Progenitor cell of endocrine pancreas (in vitro differentiated cells): ENCODE data around the gene KDR. TPM values are rescaled to one million over a fixed set of nuclear protein-coding genes. Genes with fewer than 3 reads are reported as not detected.

Experiments
- DNase-seq: peaks from one replicate; pipeline ENCODE4 v3.0.0; 2021; ENCODE audit warnings: low spot score; ENCODE audit not compliant: unreplicated experiment
- H3K27ac Mint-ChIP-seq: 2 replicates; pipeline ENCODE4 v1.8.0; 2021; ENCODE audit warnings: mild to moderate bottlenecking, moderate library complexity, mixed read lengths
- H3K27me3 Mint-ChIP-seq: 2 replicates; pipeline ENCODE4 v1.8.0; 2021; ENCODE audit warnings: mixed read lengths
- H3K36me3 Mint-ChIP-seq: 2 replicates; pipeline ENCODE4 v1.8.0; 2022; ENCODE audit warnings: mixed read lengths; ENCODE audit not compliant: insufficient read depth
- H3K4me1 Mint-ChIP-seq: 2 replicates; pipeline ENCODE4 v1.8.0; 2021; ENCODE audit warnings: low read depth, mixed read lengths
- H3K4me3 Mint-ChIP-seq: 2 replicates; pipeline ENCODE4 v1.8.0; 2021; ENCODE audit warnings: low read depth, mild to moderate bottlenecking, moderate library complexity, mixed read lengths
- H3K9me3 Mint-ChIP-seq: 2 replicates; pipeline ENCODE4 v1.8.0; 2021; ENCODE audit warnings: low read depth, mixed read lengths
- total RNA-seq: library from RNA; stranded (reverse); gene quantifications from 2 replicates; pipeline ENCODE4 v1.2.1, GENCODE V29; 2021
- TF ChIP-seq, protein P1 (sequence below): fragments of 200-600 bp; sonication (generic); IDR thresholded peaks from one replicate; pipeline ENCODE4 v1.5.0; 2021; ENCODE audit warnings: antibody characterized with exemption, mild to moderate bottlenecking; ENCODE audit not compliant: unreplicated experiment

The KDR gene
- total RNA-seq, 1 donor from 2014 or later: 0.22 TPM

GRCh38 chr4:55050418-55050950 is 74.9 kb downstream of the KDR start:
- TF ChIP-seq, protein P1, sequence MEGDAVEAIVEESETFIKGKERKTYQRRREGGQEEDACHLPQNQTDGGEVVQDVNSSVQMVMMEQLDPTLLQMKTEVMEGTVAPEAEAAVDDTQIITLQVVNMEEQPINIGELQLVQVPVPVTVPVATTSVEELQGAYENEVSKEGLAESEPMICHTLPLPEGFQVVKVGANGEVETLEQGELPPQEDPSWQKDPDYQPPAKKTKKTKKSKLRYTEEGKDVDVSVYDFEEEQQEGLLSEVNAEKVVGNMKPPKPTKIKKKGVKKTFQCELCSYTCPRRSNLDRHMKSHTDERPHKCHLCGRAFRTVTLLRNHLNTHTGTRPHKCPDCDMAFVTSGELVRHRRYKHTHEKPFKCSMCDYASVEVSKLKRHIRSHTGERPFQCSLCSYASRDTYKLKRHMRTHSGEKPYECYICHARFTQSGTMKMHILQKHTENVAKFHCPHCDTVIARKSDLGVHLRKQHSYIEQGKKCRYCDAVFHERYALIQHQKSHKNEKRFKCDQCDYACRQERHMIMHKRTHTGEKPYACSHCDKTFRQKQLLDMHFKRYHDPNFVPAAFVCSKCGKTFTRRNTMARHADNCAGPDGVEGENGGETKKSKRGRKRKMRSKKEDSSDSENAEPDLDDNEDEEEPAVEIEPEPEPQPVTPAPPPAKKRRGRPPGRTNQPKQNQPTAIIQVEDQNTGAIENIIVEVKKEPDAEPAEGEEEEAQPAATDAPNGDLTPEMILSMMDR: no peak
- Mint-ChIP-seq H3K27ac (no peak overlapping the region), H3K4me1 (no peaks in the 10 kb centered on the region), H3K9me3 (peaks cover 3% of the 10 kb centered on the region), H3K4me3 (no peak overlapping the region), H3K36me3 (no peaks in the 10 kb centered on the region), H3K27me3 (no peaks in the 10 kb centered on the region)
- no peak for DNase-seq

GRCh38 chr4:55038176-55038890 is 87.1 kb downstream of the KDR start:
- TF ChIP-seq, protein P1: no peak
- Mint-ChIP-seq H3K27me3 (peaks cover 20% of the 10 kb centered on the region), H3K4me3 (no peak overlapping the region), H3K9me3 (peaks cover 9% of the 10 kb centered on the region), H3K36me3 (peaks cover 2% of the 10 kb centered on the region), H3K27ac (no peak overlapping the region), H3K4me1 (no peaks in the 10 kb centered on the region)
- no peak for DNase-seq

DNA sequence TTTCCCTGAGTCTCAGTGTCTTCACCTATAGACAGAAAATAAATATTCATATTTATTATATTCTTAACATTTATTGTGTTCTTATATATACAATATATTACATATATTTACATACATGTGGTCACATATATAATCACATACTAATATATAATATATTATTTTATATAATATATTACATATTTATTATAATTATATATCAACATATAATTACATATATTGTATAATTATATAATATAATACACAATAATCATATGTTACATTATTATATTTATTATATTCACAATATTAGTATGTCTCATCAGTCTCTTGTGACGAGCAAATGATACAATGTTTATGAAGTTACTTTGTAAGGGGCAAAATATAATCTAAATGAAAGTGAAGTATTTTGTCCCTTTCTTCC is 87.7 kb downstream of the KDR start:
- no peak overlapping the region for H3K4me3 Mint-ChIP-seq
- no peak overlapping the region for H3K27ac Mint-ChIP-seq
- no peaks in the 10 kb centered on the region for H3K4me1 Mint-ChIP-seq
- TF ChIP-seq, protein P1: no peak
- DNase-seq: no peak
- peaks cover 20% of the 10 kb centered on the region for H3K27me3 Mint-ChIP-seq
- H3K9me3 Mint-ChIP-seq: peaks cover 9% of the 10 kb centered on the region
- peaks cover 2% of the 10 kb centered on the region for H3K36me3 Mint-ChIP-seq

- peaks cover 20% of the 10 kb centered on the region for H3K27me3 Mint-ChIP-seq
- TF ChIP-seq, protein P1: no peak
- H3K4me1 Mint-ChIP-seq: peaks cover 2% of the 10 kb centered on the region
- peaks cover 4% of the 10 kb centered on the region for H3K9me3 Mint-ChIP-seq
- H3K36me3 Mint-ChIP-seq: peaks cover 2% of the 10 kb centered on the region
- no peak overlapping the region for H3K4me3 Mint-ChIP-seq
- H3K27ac Mint-ChIP-seq: no peak overlapping the region
- no peak for DNase-seq
Measured at GRCh38 chr4:55036405-55036804, 89.0 kb downstream of the KDR start.

GRCh38 chr4:55035892-55036291 is 89.5 kb downstream of the KDR start:
- H3K27me3 Mint-ChIP-seq: peaks cover 20% of the 10 kb centered on the region
- H3K27ac Mint-ChIP-seq: no peak overlapping the region
- H3K9me3 Mint-ChIP-seq: peaks cover under 1% of the 10 kb centered on the region
- no peak overlapping the region for H3K4me3 Mint-ChIP-seq
- TF ChIP-seq, protein P1: no peak
- H3K36me3 Mint-ChIP-seq: peaks cover 2% of the 10 kb centered on the region
- DNase-seq: no peak
- peaks cover 2% of the 10 kb centered on the region for H3K4me1 Mint-ChIP-seq
